SIG-M5 treated with dmso at 0.1 percent for 504 hours (cell line): ENCODE results near the gene DDIT3.

Source experiments
- DNase-seq: peaks from one replicate; lab custom pipeline; 2025; ENCODE audit not compliant: unreplicated experiment; lab: John Stamatoyannopoulos, UW

The DDIT3 gene

GRCh38 chr12:57547288-57548012, 27.1 kb upstream of the DDIT3 start:
- DNase-seq: no peak

GRCh38 chr12:57546438-57547287, 26.3 kb upstream of the DDIT3 start, which contains the start of gene DCTN2:
DCTN2 (minus strand) TSS chr12:57547192; CDS start chr12:57547063, 129 bp downstream.
- DNase-seq: peak; percentile 100

- DNase-seq: no peak
Observed at GRCh38 chr12:57545809-57546437, 25.6 kb upstream of the DDIT3 start.

GRCh38 chr12:57543581-57543980, 23.3 kb upstream of the DDIT3 start:
- DNase-seq: no peak

GRCh38 chr12:57541717-57542116, 21.4 kb upstream of the DDIT3 start:
- DNase-seq: no peak

GRCh38 chr12:57541001-57541400, 20.7 kb upstream of the DDIT3 start:
- DNase-seq: no peak

- DNase-seq: no peak
Observed at GRCh38 chr12:57539134-57539768, 18.9 kb upstream of the DDIT3 start.

- no peak for DNase-seq
Observed at GRCh38 chr12:57536597-57536942, 16.3 kb upstream of the DDIT3 start.

GRCh38 chr12:57535764-57536596, 15.7 kb upstream of the DDIT3 start:
- no peak for DNase-seq

GRCh38 chr12:57534991-57535543, 14.8 kb upstream of the DDIT3 start:
- DNase-seq: no peak

GRCh38 chr12:57534250-57534649, 13.9 kb upstream of the DDIT3 start:
- DNase-seq: no peak

GRCh38 chr12:57533108-57533507, 12.8 kb upstream of the DDIT3 start:
- no peak for DNase-seq

- no peak for DNase-seq
Observed at GRCh38 chr12:57531836-57532235, 11.5 kb upstream of the DDIT3 start.

- DNase-seq: no peak
Observed at GRCh38 chr12:57530396-57531142, 10.3 kb upstream of the DDIT3 start.

- DNase-seq: no peak
Observed at GRCh38 chr12:57529831-57530230, 9.5 kb upstream of the DDIT3 start.

- no peak for DNase-seq
Observed at GRCh38 chr12:57528831-57529555, 8.7 kb upstream of the DDIT3 start.

- no peak for DNase-seq
Observed at GRCh38 chr12:57528176-57528575, 7.9 kb upstream of the DDIT3 start.

- DNase-seq: no peak
Observed at GRCh38 chr12:57527184-57527583, 6.9 kb upstream of the DDIT3 start.
